NCI-H2029 (cell line): ENCODE measurements around the gene GIT2.

Experiments
- DNase-seq: peaks from one replicate; lab custom pipeline; 2025; lab: John Stamatoyannopoulos, UW

The GIT2 gene

DNA sequence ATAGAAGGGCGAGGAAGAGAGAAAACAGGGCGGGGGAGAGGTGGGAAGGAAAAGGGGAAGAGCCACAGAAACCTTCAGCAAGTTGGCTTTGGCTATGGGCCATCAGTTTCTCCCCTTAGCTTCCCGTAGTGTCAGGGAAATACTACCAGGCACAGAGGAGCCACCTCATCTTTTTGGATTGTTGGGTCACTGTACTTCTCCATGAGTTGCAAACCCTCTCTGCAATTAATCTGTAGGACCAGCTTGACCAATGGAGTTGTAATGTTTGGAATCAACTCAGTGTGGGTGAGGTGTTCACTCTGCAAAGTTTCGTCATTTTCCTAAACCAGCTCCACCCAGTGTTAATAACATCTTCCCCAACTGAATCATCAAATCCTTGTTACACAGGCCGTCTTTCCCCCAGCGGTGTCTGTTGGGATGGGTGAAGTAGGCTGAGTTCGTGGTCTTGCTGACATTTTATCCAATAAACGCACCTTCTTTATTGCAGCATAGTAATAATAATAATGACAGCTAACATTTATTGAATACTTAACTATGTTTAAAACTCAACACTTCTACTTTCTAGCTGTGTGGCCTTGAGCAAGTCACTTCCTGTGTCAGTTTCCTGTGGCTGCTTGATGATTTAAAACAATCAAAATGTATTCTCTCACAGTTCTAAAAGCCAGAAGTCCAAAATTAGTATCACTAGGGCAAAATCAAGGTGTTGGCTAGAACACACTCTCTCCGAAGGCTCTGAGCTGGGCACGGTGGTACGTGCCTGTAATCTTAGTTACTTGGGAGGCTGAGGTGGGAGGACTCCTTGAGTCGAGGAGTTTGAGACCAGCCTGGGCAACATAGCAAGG lies 107.8 kb downstream of the GIT2 start:
- DNase-seq = no peak

DNA sequence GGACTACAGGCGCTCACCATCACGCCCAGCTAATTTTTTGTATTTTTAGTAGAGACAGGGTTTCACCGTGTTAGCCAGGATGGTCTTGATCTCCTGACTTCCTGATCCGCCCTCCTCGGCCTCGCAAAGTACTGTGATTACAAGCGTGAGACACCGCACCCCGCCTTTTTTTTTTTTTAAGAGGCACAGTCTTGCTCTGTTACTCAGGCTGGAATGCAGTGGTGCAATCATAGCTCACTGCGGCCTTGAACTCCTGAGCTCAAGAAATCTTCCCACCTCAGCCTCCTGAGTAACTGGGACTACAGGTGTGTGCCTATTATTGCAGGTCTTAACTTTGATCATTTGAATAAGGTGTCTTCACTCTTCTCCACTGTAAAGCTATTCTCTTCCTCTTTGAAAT lies 110.6 kb downstream of the GIT2 start:
- no peak for DNase-seq

DNA sequence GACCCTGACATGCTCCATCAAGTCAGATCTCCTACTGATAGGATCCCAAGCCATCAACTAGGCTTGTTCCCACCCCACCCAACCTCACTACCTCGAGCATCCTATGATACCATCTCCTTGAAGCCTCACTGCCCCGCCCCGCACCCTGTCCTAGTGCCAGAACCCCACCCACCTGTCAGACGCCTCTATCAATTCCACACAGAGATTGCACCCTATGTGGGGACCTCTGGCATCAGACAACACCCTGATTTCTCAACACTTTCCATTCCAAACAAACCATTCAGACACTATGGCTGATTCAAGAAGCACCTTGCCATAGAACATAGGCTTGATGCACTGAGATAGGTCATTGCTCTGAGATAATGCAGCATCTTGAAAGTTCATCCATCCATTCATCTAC lies 112.7 kb downstream of the GIT2 start:
- DNase-seq = no peak

DNA sequence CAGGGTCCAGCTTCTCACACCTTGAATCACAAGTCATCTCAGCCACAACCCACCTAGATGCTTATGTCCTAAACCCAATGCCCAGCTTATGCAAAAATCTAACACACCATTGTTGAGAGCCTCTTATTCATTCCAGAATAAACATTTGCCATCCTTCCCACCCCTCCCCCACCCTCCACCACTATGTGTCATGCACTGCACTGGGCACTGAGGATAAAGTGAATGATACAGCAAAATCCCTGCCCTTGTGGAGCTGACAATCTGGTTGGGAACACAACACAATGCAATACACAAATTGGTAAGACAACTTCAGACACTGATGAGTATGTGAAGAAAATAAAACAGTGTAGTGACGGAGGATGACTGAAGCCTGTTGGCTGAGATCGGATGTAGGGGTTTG lies 114.4 kb downstream of the GIT2 start:
- no peak for DNase-seq

DNA sequence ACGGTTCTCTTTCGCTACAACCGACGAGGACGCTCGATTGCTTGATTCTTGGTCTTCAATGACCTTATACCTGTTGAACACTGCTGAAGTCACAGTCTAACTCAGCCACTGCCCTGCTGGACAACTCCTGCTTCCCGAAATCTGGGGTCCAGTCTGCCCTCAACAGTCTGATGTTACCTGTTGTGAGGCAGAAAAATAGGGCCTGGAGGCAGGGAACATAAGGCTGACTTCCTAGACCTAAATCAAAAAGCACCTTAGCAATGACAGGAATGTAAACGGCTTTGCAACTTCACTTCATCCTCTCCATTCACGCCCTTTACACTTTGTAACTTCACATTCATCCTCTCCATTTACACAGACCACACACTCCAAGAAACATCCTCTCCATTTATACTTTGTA lies 115.2 kb downstream of the GIT2 start:
- no peak for DNase-seq

DNA sequence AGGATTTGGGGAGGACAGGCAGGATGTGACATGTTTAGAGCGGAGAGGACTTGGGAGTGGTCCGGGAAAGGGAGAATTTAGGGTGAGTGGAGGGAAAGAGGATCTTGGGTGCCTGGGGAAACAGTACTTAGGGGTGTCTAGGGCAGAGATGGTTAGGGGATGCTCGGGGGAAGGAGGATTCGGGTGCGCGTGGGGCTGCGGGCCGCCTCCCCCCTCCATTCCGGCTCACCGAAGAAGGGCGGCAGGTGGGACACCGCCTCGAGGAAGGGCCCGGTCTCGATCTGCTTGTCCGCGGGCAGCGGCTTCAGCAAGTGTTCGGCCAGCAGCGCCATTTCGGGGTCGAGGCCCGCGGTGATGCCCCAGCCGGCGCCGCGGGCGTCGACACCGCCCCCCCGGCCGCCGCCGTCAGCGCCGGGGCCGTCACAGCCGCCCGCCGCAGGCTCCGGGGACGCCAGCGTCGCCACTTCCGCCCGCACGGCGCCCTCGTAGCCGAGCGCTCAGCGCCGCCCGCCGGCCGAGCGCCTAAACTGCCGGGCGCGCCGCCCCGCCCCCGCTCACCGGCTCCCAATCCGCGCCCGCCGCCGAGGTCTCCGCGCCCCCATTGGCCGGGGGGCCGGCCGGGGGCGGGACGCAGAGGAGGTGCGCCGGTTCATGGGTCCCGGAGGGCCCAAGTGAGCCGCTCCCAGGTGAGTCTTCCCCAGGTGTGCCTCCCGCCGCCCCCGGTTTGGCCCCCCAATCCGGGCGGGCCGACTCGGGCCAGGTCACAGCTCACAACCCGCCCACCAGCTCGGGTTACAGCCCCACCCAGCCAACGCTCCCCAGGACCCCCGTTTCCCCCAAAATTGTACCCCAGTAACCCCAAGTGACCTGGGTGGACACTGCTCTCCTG lies 115.9 kb downstream of the GIT2 start, which contains the start of gene GLTP:
GLTP (minus strand) TSS at position 499 of the 889 bp plus-strand sequence; CDS start at position 332, 167 bp downstream.
- DNase-seq = peak; percentile 88
